GM19452 (cell line): ENCODE measurements around the gene VIPAS39.

Experiments
- ATAC-seq: cut with Tn5 transposase; IDR thresholded peaks from one replicate; pipeline ENCODE4 v1.9.1; 2021; ENCODE audit not compliant: unreplicated experiment

VIPAS39 gene

GRCh38 chr14:77457522-77458248 is at the start of gene VIPAS39, which contains the start of gene AHSA1:
TSS of gene VIPAS39 (minus strand) at chr14:77457601. CDS start at chr14:77454102, 3,499 bp downstream.
TSS of gene AHSA1 (plus strand) at chr14:77458093. CDS start at chr14:77458190, 97 bp downstream.
- ATAC-seq = peak; percentile 93

GRCh38 chr14:77505031-77505430 is 47.6 kb upstream of the VIPAS39 start:
- ATAC-seq = no peak

GRCh38 chr14:77503138-77503537 is 45.7 kb upstream of the VIPAS39 start:
- no peak for ATAC-seq

- no peak for ATAC-seq
Measured at GRCh38 chr14:77502109-77502782, 44.8 kb upstream of the VIPAS39 start.

- no peak for ATAC-seq
Measured at GRCh38 chr14:77498984-77499527, 41.7 kb upstream of the VIPAS39 start.

- ATAC-seq = peak; percentile 66
Measured at GRCh38 chr14:77498120-77498979, 40.9 kb upstream of the VIPAS39 start, which contains the start of gene ISM2. TSS of gene ISM2 (minus strand) at chr14:77498816. CDS start at chr14:77498793, 23 bp downstream.

GRCh38 chr14:77495334-77495733 is 37.9 kb upstream of the VIPAS39 start:
- no peak for ATAC-seq

GRCh38 chr14:77491056-77491455 is 33.7 kb upstream of the VIPAS39 start:
- ATAC-seq = no peak

GRCh38 chr14:77490347-77490986 is 33.1 kb upstream of the VIPAS39 start:
- no peak for ATAC-seq

- no peak for ATAC-seq
Measured at GRCh38 chr14:77489041-77489440, 31.6 kb upstream of the VIPAS39 start.

- no peak for ATAC-seq
Measured at GRCh38 chr14:77488558-77488957, 31.2 kb upstream of the VIPAS39 start.

- no peak for ATAC-seq
Measured at GRCh38 chr14:77485901-77486678, 28.7 kb upstream of the VIPAS39 start.

GRCh38 chr14:77485256-77485655 is 27.9 kb upstream of the VIPAS39 start:
- ATAC-seq = no peak

- ATAC-seq = no peak
Measured at GRCh38 chr14:77482422-77482821, 25.0 kb upstream of the VIPAS39 start.

GRCh38 chr14:77478796-77479195 is 21.4 kb upstream of the VIPAS39 start:
- peak; percentile 92 for ATAC-seq

GRCh38 chr14:77478029-77478428 is 20.6 kb upstream of the VIPAS39 start:
- ATAC-seq = no peak

GRCh38 chr14:77475432-77476115 is 18.2 kb upstream of the VIPAS39 start:
- no peak for ATAC-seq

- ATAC-seq = no peak
Measured at GRCh38 chr14:77474479-77475177, 17.2 kb upstream of the VIPAS39 start.

- no peak for ATAC-seq
Measured at GRCh38 chr14:77473921-77474320, 16.5 kb upstream of the VIPAS39 start.
